Subcutaneous adipose tissue (tissue), 4 donors: ENCODE measurements around the gene CCDC92. TPM values are rescaled to one million over a fixed set of nuclear protein-coding genes. Genes with fewer than 3 reads are reported as not detected.

Source experiments
- total RNA-seq, 4 donors: library from RNA; depleted of rRNA; stranded (reverse); fragments of >200 nt; gene quantifications; one replicate each; pipeline ENCODE4 v1.1.0, GENCODE V29; 2016
- TF ChIP-seq, protein P1 (sequence below): fragments of 450-650 bp; IDR thresholded peaks from one replicate; pipeline ENCODE4 v1.5.1; 2016; ENCODE audit warnings: low read depth, mild to moderate bottlenecking, control low read depth, antibody characterized with exemption, moderate library complexity

The CCDC92 gene
- total RNA-seq, 4 donors from 2014 or later = 30.3 to 72.3 (median 37.8) TPM

DNA sequence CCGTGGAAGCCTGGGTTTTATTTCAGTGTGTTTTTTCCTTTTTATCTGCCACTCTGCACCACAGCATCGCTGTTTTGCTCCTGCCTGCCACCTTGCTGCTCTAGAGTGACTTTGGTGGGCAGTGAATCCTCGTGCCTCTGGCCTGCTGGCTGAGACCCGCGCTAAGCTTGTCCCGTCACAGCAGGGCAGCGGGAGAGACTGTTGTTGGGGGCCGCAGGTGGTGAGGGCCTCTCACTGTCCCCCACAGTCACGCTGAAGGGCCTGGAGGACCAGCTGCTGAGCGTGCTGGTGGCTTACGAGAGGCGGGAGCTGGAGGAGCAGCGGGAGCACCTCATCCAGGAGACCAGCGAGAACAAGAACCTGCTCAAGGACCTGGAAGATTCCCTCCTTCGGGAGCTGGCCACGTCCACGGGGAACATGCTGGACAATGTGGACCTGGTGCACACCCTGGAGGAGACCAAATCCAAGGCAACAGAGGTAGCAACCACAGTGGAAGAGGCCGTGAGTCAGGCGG is 55.2 kb downstream of the CCDC92 start:
- TF ChIP-seq, protein P1, sequence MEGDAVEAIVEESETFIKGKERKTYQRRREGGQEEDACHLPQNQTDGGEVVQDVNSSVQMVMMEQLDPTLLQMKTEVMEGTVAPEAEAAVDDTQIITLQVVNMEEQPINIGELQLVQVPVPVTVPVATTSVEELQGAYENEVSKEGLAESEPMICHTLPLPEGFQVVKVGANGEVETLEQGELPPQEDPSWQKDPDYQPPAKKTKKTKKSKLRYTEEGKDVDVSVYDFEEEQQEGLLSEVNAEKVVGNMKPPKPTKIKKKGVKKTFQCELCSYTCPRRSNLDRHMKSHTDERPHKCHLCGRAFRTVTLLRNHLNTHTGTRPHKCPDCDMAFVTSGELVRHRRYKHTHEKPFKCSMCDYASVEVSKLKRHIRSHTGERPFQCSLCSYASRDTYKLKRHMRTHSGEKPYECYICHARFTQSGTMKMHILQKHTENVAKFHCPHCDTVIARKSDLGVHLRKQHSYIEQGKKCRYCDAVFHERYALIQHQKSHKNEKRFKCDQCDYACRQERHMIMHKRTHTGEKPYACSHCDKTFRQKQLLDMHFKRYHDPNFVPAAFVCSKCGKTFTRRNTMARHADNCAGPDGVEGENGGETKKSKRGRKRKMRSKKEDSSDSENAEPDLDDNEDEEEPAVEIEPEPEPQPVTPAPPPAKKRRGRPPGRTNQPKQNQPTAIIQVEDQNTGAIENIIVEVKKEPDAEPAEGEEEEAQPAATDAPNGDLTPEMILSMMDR = no peak

DNA sequence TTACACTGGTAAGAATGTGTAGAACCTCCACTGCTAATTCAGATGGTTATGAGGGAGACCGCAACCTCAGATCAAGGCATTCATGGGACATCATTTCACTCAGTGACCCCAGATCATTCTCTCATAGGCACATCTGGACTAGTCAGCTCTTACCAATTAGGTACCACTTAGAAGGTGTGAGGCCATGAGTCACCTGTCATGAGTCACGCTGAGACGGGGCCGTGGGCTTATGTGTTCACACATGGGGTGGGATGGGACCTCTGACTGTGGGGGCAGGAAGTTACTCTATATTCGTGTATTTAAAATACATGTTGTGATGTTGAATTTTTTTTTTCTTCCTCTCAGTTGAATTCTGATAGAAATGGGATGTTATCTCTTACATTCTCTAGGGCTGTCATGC is 55.9 kb downstream of the CCDC92 start:
- TF ChIP-seq, protein P1 = no peak

DNA sequence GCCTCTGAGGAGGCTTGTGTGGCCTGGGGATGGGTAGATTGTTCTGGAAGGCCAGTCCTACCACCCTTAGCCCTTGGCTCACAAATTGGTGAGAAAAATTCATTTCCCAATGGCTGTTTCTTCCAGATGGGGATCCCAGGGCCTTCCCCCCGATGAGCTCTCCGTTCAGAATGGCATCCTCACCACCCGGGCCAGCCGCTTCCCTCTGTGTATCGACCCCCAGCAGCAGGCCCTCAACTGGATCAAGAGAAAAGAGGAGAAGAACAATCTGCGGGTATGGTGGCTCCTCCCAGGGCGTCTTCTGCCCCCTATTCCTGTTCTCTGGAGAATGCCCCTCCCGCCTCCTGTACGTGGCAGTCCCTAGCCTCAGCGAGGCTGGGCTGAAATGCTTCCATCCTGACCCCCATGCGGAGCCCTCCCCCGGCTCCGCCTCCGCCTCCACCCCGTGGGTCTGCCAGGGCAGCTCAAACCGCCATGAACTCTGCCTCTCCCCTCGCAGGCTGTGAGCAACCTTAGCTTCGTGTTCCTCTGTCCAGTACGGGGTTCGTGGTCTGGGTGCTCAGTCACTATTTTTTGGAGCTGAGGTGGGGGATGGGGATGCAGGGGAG is 57.8 kb downstream of the CCDC92 start:
- TF ChIP-seq, protein P1 = no peak

DNA sequence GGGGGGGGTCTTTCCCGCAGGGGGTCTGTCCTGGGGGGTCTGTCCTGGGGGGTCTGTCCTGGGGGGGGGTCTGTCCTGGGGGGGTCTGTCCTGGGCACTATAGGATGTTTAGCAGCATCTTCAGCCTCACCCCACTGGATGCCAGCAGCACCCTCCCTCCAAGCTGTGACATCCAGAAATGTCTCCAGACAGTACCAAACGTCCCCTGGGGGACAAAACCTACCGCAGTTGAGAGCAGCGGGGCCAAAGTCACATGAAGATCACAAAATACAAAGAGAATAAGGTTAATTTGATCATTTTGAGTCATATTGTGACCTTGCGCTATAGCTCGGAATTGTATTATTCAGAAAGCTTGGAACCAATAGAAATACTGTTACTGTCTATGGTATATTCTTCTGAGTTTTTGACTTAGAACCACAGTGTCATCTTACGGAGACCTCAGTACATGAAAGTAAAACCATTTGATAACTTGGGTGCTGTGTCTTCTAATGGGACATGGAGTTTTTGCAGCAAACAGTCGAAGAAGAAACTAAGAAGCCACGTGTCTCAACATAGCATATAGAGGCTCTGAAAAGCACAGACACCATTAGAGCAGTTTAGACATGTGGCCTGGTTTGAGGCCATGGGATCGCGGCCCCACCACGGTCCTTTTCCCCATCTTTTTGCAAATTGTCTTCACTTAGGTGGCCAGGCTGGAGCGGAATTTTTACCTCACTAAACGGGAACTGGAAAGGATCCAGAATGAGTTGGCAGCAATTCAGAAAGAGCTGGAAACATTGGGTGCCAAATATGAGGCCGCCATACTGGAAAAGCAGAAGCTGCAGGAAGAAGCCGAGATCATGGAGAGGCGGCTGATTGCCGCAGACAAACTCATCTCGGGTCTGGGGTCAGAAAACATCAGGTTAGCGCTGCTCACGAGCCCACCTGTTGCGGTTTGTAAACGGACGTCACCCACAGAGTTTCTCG is 59.9 kb downstream of the CCDC92 start:
- TF ChIP-seq, protein P1 = no peak

DNA sequence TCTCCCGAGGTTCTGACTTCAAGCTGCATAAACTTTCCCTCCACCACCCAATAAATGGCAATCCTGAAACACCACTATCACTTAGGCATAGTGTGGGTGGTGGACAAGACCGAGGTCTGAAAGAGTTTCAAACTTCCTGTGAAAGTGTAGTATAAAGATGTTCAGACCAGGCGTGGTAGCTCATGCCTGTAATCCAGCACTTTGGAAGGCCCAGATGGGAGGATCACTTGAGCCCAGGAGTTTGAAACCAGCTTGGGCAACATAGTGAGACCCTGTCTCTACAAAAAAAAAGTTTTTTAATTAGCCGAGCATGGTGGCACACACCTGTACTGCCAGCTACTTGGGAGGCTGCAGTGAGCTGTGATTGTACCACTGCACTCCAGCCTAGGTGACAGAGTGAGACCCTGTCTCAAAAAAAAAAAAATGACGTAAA is 61.9 kb downstream of the CCDC92 start:
- TF ChIP-seq, protein P1 = no peak

DNA sequence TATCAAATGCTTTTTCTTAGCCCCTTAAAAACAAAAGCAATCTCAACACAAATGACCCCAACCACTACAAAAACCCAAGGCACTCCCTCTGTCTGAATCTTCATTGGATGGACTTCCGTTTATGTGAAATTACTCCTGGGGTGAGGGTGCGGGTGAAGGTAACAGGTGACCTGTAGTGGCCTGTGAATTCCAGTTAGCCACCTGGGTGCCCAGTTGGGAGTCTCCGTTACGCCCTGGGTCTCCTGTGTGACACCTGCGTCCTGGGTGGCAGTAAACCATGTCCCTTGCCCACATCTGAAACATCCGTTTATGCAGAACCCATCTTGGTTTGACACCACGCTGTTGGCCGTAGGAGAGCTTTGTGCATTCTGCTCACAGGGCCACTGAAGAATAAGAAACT is 62.6 kb downstream of the CCDC92 start:
- TF ChIP-seq, protein P1 = no peak
